Activated CD4-positive, alpha-beta T cell treated with anti-CD3 and anti-CD28 coated beads, Interleukin-2, amount 10 ng/mL, durations not matched to agents 24 days and 14 days (primary cell): ENCODE results near the gene SWSAP1. TPM values are rescaled to one million over a fixed set of nuclear protein-coding genes. Genes with fewer than 3 reads are reported as not detected.
A peak's percentile ranks its signal among the peaks of the same experiment; 100 is the strongest.
"Not testable (repeated sequence)": the region's sequence is repeated elsewhere in the genome, so short reads cannot be mapped to it uniquely, and the experiment has no call there.

Source experiments
- DNase-seq: peaks from one replicate; pipeline ENCODE4 v3.0.0; 2022
- H3K27ac Mint-ChIP-seq: one replicate; pipeline ENCODE4 v1.8.0; 2022; ENCODE audit warnings: mild to moderate bottlenecking, mixed read lengths
- H3K27me3 Mint-ChIP-seq: one replicate; pipeline ENCODE4 v1.8.0; 2022; ENCODE audit warnings: mixed read lengths
- H3K36me3 Mint-ChIP-seq: one replicate; pipeline ENCODE4 v1.8.0; 2022; ENCODE audit warnings: low read depth, mild to moderate bottlenecking, mixed read lengths
- H3K4me1 Mint-ChIP-seq: one replicate; pipeline ENCODE4 v1.8.0; 2021; ENCODE audit warnings: mixed read lengths
- H3K4me3 Mint-ChIP-seq: one replicate; pipeline ENCODE4 v1.8.0; 2022; ENCODE audit warnings: mild to moderate bottlenecking, moderate library complexity, mixed read lengths
- H3K9me3 Mint-ChIP-seq: one replicate; pipeline ENCODE4 v1.8.0; 2021; ENCODE audit warnings: mixed read lengths
- intact Hi-C: fragments of 100-400 bp; cut with micrococcal nuclease; formaldehyde crosslinking; loops from one replicate; pipeline ENCODE4 v1.15.1; 2023
- total RNA-seq: library from RNA; stranded (reverse); gene quantifications from 2 replicates; pipeline ENCODE4 v1.2.3, GENCODE V29; 2022

The SWSAP1 gene
- total RNA-seq, 1 donor from 2014 or later = 2.3 TPM

DNA sequence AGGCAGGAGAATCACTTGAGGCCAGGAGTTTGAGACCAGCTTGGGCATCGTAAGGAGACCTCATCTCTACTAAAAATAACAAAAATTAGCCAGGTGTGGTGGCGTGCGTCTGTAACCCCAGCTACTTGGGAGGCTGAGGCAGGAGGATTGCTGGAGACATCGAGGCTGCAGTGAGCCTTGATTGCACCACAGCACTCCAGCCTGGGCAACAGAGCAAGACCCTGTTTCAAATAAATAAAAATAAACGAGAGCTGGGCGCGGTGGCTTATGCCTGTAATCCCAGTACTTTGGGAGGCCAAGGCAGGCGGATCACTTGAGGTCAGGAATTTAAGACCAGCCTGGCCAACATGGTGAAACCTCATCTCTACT is 34.4 kb upstream of the SWSAP1 start:
- Mint-ChIP-seq H3K36me3 (peaks cover 17% of the 10 kb centered on the region), H3K4me1 (peaks cover 21% of the 10 kb centered on the region), H3K4me3 (peak overlapping the region; percentile 81)
- H3K27ac Mint-ChIP-seq, intact Hi-C loops, H3K9me3 Mint-ChIP-seq, H3K27me3 Mint-ChIP-seq, DNase-seq: not testable (repeated sequence)

DNA sequence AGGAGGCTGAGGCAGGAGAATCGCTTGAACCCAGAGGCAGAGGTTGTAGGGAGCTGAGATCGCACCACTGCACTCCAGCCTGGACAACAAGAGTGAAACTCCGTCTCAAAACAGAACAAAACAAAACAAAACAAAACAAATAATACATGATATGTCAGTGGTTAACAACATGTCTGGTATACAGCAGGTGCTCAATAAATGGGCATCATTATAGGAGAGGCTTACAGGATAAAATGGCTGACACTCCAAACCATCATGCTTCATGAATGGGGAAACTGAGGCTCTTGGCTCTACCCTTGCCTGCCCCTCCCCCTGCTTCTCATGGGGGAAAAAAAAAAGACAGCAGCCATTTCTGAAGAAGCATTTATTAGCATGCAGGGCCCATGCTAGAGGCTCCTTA is 32.0 kb upstream of the SWSAP1 start:
- no peak overlapping the region for H3K4me3 Mint-ChIP-seq
- intact Hi-C loops = no loop called here

DNA sequence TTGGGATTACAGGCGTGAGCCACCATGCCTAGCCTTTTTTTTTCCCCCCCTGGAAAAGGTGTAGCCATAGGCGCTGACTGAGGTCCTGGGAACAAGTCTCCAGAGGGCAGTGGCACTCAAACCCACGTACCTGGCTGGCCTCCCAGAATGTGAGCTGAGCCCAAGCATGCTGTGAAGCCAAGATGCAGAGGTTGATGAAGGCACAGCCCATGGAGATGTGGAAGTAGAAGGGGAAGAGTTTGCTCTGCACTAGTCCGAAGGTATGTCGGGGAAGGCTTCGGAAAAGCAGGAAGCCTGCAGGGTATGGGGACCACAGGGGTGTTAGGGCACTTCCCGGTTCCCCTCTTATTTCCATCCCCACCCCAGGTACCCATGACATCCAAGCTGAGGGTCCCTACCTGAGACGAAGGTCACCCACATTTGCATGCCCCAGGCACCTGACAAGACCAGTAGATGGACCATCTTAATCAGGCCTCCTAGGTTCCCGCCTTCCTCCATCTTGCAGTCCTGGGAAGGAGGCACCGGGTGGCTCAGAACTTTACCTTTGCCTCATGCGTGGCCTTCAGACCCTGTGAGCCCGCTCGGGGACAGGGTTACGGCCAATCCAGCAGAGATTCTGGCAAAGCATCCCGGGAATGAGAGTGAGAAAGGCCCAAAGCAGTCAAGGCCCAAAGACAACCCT is 29.2 kb upstream of the SWSAP1 start:
- Mint-ChIP-seq H3K36me3 (peaks cover 8% of the 10 kb centered on the region), H3K9me3 (peaks cover 8% of the 10 kb centered on the region), H3K4me1 (peaks cover 23% of the 10 kb centered on the region), H3K27me3 (no peaks in the 10 kb centered on the region), H3K4me3 (peak overlapping the region; percentile 89), H3K27ac (peak overlapping the region; percentile 89)
- peak; percentile 61 for DNase-seq
- intact Hi-C loops = no loop called here

More for the DNA sequence above, 32.0 kb upstream of the SWSAP1 start:
- H3K27me3 Mint-ChIP-seq = no peaks in the 10 kb centered on the region
- H3K27ac Mint-ChIP-seq = no peak overlapping the region
- H3K4me1 Mint-ChIP-seq = peaks cover 35% of the 10 kb centered on the region
- DNase-seq = no peak
- no peaks in the 10 kb centered on the region for H3K9me3 Mint-ChIP-seq
- peaks cover 4% of the 10 kb centered on the region for H3K36me3 Mint-ChIP-seq

DNA sequence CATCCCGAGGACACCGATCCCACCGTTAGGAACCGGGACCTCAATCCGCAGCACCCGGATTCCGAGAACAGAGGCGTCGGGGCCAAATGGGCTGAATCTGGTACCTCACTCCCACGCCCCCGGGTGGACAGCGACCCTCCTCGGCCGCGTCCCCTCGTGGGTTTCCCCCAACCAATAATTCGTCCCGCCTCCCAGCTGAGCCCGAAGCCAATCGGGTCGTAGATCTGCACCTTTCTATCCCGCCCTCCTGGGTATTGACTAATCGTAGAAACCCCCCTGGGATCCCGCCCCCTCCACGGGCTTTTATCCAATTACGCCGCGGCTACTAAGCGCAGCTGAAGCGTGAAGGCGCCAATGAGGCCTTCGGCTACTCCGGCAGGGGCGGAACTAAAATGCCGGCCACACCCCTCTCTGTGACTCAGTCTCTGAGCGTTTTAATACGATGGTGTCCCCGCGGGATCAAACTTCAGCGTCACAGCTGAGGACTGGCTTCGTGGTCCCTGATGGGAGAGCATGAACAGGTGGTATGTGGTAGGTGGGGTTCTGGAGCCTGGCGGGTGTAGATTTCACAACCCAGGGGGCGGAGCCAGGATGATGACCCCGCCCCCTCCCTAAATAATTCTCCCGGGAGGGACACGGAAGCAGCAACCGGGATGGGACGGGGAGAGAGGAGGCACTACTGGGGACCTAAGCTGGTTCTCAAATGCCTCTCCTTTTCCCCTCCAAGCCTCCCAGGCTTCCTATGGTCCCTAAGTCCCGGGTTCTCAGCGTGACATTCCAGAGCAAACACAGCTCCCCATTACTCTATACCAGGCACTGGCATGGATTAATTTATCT is 28.1 kb upstream of the SWSAP1 start, which contains the start of the genes CCDC159 and TMEM205:
TSS of gene CCDC159 (plus strand) at position 416 of the 837 bp plus-strand sequence. CDS start at position 504, 88 bp downstream.
TSS of gene TMEM205 (minus strand) at position 165 of the 837 bp plus-strand sequence. CDS start 649 bp downstream, outside the sequence.
- peaks cover 8% of the 10 kb centered on the region for H3K36me3 Mint-ChIP-seq
- peak within 1 kb of the TSS; percentile 89 for H3K27ac Mint-ChIP-seq
- intact Hi-C loops = loop anchor here (1.0 kb wide), 2 partner anchors 9 to 28 kb away; partner anchors contain the start of genes PLPPR2 and SWSAP1
- peak; percentile 99 for DNase-seq
- H3K4me3 Mint-ChIP-seq = peak within 1 kb of the TSS; percentile 89
- H3K27me3 Mint-ChIP-seq = no peaks in the 10 kb centered on the region
- H3K9me3 Mint-ChIP-seq = peaks cover 8% of the 10 kb centered on the region
- H3K4me1 Mint-ChIP-seq = peaks cover 23% of the 10 kb centered on the region

DNA sequence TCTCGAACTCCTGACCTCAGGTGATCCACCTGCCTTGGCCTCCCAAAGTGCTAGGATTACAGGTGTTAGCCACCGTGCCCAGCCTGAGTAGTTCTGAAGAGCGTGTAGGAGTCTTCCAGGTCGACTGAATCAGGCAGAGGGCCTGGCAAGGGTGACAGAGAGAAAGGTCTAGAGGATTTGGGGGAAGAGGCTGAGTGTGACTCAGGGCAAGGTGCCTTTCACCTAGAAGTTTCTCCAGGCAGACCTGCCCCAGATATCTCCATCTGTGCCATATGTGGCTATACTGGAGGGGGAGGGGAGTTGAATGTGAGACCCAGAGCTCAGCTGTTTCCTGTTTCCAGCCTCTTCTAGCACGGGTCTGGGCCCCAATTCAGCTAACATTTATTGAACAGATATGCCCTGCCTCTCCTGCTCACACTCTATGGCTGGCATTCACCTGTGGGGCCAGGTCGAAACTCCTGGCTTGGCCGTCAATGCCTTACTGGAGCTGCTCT is 26.9 kb upstream of the SWSAP1 start:
- DNase-seq = no peak
- peaks cover 8% of the 10 kb centered on the region for H3K9me3 Mint-ChIP-seq
- no peaks in the 10 kb centered on the region for H3K27me3 Mint-ChIP-seq
- intact Hi-C loops = no loop called here
- no peak overlapping the region for H3K27ac Mint-ChIP-seq
- peak overlapping the region; percentile 89 for H3K4me3 Mint-ChIP-seq
- H3K36me3 Mint-ChIP-seq = peaks cover 6% of the 10 kb centered on the region
- H3K4me1 Mint-ChIP-seq = peaks cover 23% of the 10 kb centered on the region

DNA sequence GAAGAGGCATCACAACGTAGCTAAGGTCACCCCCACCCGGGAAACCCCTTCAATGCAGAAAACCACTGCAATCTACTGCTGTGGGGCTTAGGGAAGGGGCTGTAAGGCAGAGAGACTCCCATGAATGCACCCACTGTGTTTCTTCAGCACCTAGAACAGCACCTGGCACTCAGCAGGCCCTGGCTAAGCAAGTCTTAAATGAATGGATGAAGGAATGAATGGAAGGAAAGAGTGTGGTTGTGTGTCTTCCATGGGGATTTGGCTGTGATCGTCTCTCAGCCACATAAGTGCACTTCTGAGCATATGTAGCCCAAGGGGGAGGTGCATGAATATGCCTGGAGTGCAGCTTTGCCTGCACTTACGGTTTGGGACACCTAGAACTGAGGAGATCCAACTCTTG is 25.3 kb upstream of the SWSAP1 start:
- Mint-ChIP-seq H3K27me3 (no peaks in the 10 kb centered on the region), H3K4me1 (peaks cover 23% of the 10 kb centered on the region), H3K36me3 (peaks cover 6% of the 10 kb centered on the region), H3K4me3 (no peak overlapping the region), H3K27ac (no peak overlapping the region), H3K9me3 (peaks cover 8% of the 10 kb centered on the region)
- intact Hi-C loops = no loop called here
- no peak for DNase-seq

DNA sequence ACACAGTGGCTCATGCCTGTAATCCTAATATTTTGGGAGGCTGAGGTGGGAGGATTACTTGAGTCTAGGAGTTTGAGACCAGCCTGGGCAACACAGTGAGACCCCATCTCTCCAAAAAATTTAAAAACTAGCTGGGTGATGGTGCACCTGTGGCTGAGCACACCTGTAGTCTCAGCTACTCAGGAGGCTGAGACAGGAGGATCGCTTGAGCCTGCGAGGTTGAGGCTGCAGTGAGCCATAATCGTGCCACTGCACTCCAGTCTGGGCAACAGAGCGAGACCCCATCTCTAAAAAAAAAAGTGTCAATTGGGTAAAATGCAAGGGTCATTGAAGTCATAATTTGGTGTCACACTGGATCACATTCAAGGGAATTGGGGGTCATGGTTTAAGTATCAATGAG is 20.4 kb upstream of the SWSAP1 start:
- intact Hi-C loops, H3K27me3 Mint-ChIP-seq, H3K27ac Mint-ChIP-seq, H3K4me3 Mint-ChIP-seq, H3K4me1 Mint-ChIP-seq, H3K9me3 Mint-ChIP-seq, H3K36me3 Mint-ChIP-seq, DNase-seq: not testable (repeated sequence)

DNA sequence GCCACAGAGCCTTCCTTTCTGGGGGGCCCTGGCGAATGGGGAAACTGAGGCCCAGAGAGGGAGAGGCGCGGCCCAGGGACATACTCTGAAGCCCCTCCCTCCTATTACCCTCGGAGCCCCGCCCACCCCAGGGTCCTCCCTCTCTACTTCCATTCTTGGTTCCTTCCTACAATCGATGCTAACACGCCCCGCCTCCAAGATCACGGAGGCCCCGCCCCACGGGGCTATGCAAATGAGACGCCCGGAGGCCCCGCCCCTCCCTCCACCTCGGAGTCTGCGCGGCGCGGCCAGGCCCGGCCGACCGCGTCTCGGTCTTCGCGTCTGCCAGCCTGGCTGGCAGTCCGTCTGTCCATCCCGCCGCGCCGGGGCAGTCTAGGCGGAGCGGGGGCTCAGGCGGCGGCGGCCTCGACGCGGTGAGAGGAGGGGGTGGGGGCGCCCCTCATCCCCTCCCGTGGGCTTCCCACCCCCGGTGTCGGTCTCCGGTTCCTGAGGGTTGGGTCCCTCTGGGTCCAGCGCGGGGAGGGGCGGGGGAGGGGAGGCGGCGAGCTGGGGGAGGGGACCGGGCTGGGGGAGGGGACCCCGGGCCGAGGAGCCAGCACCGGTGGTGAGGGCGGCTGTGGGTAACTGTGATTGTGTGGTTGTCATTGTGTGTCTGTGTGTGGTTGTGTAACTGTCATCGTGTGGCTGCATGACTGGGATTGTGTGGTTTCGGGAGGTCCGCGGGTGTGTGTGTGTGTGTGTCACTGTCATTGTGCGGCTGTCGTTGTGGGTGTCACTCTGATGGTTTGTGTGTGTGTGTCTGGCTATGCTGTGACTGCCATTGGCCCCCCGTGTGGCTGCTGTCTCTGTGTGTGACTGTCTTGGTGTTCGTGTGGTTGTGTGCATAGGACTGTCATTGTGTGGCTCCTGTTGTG is 19.0 kb upstream of the SWSAP1 start, which contains the start of gene PLPPR2:
TSS of gene PLPPR2 (plus strand) at position 273 of the 914 bp plus-strand sequence. CDS start 2,242 bp downstream, outside the sequence.
- Mint-ChIP-seq H3K27ac (no peak within 1 kb of the TSS), H3K4me1 (peaks cover 8% of the 10 kb centered on the region), H3K36me3 (no peaks in the 10 kb centered on the region), H3K4me3 (peak within 1 kb of the TSS; percentile 68), H3K9me3 (no peaks in the 10 kb centered on the region), H3K27me3 (peaks cover 11% of the 10 kb centered on the region)
- intact Hi-C loops = loop anchor here (1.0 kb wide), 1 partner anchor 9 kb away; the partner anchor contains the start of genes CCDC159 and TMEM205
- DNase-seq = peak; percentile 96

DNA sequence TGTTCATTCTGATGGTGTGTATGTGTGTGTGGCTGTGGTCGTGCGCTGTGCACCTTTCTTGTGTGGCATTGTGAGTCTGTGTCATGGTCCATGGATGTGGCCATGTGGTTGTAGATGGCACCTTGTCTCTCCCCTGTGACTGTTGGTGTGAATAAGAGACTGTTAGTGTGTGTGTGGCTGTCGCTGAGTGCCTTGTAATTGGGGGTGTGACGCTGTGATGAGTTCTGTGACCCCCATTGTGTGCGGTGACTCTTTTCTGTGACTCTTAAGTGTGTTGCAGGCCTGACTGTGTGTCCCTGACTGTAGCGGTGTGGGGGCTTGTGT is 18.4 kb upstream of the SWSAP1 start:
- Mint-ChIP-seq H3K4me1 (peaks cover 8% of the 10 kb centered on the region), H3K36me3 (no peaks in the 10 kb centered on the region), H3K4me3 (peak overlapping the region; percentile 68), H3K27ac (no peak overlapping the region), H3K9me3 (no peaks in the 10 kb centered on the region), H3K27me3 (peaks cover 11% of the 10 kb centered on the region)
- intact Hi-C loops = no loop called here
- no peak for DNase-seq

DNA sequence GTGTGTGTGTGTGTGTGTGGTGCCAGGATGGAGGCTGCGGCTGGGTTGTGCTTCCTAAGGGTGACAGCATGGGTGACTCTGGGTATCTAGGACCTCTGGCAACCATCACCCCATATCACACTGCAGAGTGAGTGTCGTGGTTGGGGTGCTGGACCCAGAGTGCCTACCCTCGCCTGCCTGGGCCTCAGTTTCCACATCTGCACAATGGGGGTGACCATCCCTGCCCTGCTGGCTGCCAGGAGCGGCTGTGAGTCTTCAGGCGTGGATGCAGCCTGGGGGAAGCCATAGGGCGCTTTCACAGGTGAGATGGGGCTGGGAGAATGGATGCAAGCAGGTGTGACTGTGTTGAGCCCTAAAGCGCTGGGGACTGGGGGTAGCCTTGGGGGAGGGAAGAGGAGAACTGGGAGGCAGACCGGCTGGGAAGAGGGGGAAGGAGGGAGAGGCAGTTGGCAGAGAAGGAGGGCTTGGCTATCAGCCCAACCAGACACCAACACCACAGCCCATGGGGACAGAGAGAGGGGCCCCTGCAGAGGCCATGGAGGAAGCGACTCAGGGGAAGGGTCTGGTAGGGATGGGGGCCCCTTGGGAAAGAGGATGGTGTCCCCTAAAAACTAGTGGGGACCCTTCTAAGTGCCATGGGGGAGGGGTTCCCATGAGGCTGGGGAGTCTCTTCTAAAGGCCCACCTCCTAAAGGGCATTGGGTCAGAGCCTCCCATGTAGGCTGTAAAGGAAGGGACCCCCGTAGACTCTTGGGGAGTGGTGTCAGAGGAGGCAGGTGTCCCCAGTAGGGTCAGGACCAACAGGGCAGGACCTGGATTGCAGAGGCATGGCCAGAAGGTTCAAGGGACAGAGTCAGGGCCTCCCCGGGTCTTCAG is 17.6 kb upstream of the SWSAP1 start:
- peaks cover 11% of the 10 kb centered on the region for H3K27me3 Mint-ChIP-seq
- no peaks in the 10 kb centered on the region for H3K9me3 Mint-ChIP-seq
- no peak overlapping the region for H3K27ac Mint-ChIP-seq
- peaks cover 8% of the 10 kb centered on the region for H3K4me1 Mint-ChIP-seq
- no peak for DNase-seq
- intact Hi-C loops = no loop called here
- no peaks in the 10 kb centered on the region for H3K36me3 Mint-ChIP-seq
- no peak overlapping the region for H3K4me3 Mint-ChIP-seq

DNA sequence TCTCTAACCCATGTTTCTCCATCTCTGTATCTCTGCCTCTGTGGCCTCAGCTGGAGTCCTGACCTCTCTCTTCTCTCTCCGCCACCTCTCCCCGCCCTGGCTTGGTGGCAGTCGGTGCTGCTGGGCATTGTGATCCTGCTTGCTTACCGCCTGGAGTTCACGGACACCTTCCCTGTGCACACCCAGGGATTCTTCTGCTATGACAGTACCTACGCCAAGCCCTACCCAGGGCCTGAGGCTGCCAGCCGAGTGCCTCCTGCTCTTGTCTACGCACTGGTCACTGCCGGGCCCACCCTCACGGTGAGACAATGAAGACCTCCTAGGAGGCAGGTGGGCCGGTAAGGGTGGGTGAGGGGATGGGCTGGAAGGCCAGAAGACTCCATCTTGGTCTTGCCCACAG is 15.0 kb upstream of the SWSAP1 start:
- DNase-seq = no peak
- intact Hi-C loops = no loop called here
- Mint-ChIP-seq H3K36me3 (no peaks in the 10 kb centered on the region), H3K4me1 (peaks cover 7% of the 10 kb centered on the region), H3K4me3 (no peak overlapping the region), H3K27me3 (peaks cover 11% of the 10 kb centered on the region), H3K27ac (no peak overlapping the region), H3K9me3 (no peaks in the 10 kb centered on the region)

DNA sequence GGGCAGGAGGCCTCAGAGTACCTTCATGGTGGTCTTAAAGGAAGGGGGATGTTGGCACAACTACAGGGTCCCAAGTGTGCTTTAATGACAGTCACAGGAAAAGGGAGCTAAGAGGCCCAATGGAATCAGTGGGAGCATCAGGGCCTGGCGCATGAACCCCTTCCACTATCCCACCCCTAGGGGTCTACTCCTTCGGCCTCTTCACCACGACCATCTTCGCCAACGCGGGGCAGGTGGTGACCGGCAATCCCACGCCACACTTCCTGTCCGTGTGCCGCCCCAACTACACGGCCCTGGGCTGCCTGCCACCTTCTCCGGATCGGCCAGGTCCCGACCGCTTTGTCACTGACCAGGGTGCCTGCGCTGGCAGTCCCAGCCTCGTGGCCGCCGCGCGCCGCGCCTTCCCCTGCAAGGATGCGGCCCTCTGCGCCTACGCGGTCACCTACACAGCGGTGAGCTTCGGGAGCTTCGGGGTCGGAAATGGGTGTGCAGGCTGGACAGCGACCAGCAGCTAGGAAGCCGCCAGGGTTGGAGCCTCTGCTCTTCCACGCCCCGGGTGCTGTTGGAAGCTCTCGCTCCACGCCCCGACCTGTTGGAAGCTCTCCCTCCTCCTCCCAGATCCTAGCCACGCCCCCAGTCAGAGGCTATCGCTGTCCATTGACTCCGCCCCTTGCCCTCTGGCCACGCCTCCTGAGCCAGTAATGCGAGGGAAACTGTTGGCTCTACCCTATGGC is 13.3 kb upstream of the SWSAP1 start:
- intact Hi-C loops = no loop called here

More for the DNA sequence above, 13.3 kb upstream of the SWSAP1 start:
- Mint-ChIP-seq H3K4me3 (no peak overlapping the region), H3K27me3 (peaks cover 5% of the 10 kb centered on the region), H3K9me3 (no peaks in the 10 kb centered on the region), H3K4me1 (peaks cover under 1% of the 10 kb centered on the region), H3K36me3 (no peaks in the 10 kb centered on the region), H3K27ac (no peak overlapping the region)
- peak; percentile 66 for DNase-seq
